OCI-M1 (cell line): ENCODE results near the gene NEB.
A peak's percentile ranks its signal among the peaks of the same experiment; 100 is the strongest.

Experiments used
- DNase-seq: peaks from one replicate; lab custom pipeline; 2025; lab: John Stamatoyannopoulos, UW

Gene NEB

GRCh38 chr2:151476287-151476686, 258.0 kb downstream of the NEB start:
- DNase-seq: no peak

- DNase-seq: peak; percentile 34
These were observed 259.2 kb downstream of the NEB start for GRCh38 chr2:151475071-151475470.

- DNase-seq: peak; percentile 6
These were observed 261.3 kb downstream of the NEB start for GRCh38 chr2:151472966-151473365.

- DNase-seq: no peak
These were observed 263.7 kb downstream of the NEB start for GRCh38 chr2:151470556-151470955.

- DNase-seq: no peak
These were observed 268.5 kb downstream of the NEB start for GRCh38 chr2:151465771-151466170.

- DNase-seq: no peak
These were observed 274.9 kb downstream of the NEB start for GRCh38 chr2:151459358-151459757.

- DNase-seq: no peak
These were observed 295.1 kb downstream of the NEB start for GRCh38 chr2:151439127-151439526.

- DNase-seq: no peak
These were observed 295.8 kb downstream of the NEB start for GRCh38 chr2:151438506-151438905.

GRCh38 chr2:151437630-151438029, 296.6 kb downstream of the NEB start:
- DNase-seq: peak; percentile 58
